Activated naive CD4-positive, alpha-beta T cell treated with anti-CD3 and anti-CD28 coated beads, Interleukin-2, amount 10 ng/mL, durations not matched to agents 5 hours and 36 hours (primary cell): ENCODE data around the gene SPTBN5. TPM values are rescaled to one million over a fixed set of nuclear protein-coding genes. Genes with fewer than 3 reads are reported as not detected.

Experiments used
- microRNA-seq: library from miRNA; unstranded; fragments of <30 nt; microRNA quantifications from one replicate; pipeline ENCODE4 v1.2.0, GENCODE V29; 2022; ENCODE audit warnings: borderline microRNAs expressed, borderline replicate concordance
- total RNA-seq, 2 experiments: library from RNA; stranded (reverse); gene quantifications; one replicate each; pipeline ENCODE4 v1.2.3, GENCODE V29; 2021

The SPTBN5 gene
- 1 to 10 TPM; 1.9 to 2.3 TPM for total RNA-seq

DNA sequence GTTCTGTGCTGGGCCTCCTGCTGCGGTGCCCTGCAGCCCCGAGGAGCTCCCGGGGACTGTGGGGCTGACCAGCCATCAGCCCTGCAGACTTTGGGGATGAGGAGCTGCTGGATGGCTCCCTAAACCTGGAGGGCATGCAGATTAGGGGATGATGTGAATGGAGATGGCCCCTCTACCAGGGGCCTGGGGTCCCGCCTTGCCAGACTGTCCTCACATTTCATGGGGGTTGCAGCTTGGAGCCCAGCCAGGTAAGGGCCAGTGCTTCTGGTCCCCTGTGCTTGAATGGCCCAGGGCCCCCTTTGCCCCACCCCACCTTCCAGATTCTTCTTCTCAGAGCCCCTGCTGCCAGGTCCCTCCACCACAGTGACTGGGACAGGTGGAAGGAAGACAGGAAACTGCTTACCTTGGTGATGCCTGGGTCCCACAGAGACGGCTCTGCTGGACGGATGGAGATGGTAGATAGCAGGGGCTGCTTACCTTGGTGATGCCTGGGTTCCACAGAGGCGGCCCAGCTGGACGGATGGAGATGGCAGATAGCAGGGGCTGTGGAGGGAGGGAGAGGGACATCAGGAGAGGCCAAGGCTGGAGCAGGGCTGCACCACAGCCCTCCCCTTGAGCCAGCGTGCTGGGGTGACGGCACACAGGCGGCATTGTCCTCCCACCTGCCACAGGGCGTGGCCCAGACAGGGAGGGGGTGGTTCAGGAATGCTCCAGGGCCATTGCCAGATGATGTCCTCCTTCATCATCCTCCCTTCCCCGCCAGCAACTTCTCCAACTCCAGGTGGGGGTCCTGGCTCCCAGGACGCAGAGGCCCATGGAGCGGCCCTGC lies at the start of gene SPTBN5:
SPTBN5 (minus strand) TSS at position 632 of the 829 bp plus-strand sequence; CDS start at position 76, 556 bp downstream.

DNA sequence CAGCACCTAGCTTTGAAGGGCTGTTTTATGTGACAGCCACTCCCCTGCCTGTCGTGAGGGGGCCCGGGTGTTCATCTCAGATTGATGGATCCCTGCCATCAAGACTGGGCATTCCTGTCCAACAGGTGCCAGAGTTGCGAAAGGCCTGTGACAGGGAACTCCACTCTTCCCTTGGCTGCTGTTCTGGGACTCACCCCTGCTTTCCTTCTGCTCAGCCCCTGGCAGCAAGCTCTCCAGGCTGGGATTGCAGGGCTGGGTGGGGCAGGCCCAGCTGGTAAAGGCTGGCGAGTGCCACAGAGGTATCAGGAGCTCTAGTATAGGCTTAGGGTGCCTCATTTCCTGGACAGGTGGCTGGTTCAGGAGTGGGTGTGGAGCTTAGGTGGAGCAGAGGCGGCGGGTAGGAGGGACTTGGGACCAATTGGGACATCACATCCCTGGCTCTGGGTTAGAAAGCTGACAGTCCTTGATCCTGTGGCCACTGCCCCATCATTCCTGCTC lies 55.4 kb downstream of the SPTBN5 start, which contains the start of gene PLA2G4B:
PLA2G4B (plus strand) TSS at position 448 of the 498 bp plus-strand sequence. CDS start 67 bp downstream, outside the sequence.

DNA sequence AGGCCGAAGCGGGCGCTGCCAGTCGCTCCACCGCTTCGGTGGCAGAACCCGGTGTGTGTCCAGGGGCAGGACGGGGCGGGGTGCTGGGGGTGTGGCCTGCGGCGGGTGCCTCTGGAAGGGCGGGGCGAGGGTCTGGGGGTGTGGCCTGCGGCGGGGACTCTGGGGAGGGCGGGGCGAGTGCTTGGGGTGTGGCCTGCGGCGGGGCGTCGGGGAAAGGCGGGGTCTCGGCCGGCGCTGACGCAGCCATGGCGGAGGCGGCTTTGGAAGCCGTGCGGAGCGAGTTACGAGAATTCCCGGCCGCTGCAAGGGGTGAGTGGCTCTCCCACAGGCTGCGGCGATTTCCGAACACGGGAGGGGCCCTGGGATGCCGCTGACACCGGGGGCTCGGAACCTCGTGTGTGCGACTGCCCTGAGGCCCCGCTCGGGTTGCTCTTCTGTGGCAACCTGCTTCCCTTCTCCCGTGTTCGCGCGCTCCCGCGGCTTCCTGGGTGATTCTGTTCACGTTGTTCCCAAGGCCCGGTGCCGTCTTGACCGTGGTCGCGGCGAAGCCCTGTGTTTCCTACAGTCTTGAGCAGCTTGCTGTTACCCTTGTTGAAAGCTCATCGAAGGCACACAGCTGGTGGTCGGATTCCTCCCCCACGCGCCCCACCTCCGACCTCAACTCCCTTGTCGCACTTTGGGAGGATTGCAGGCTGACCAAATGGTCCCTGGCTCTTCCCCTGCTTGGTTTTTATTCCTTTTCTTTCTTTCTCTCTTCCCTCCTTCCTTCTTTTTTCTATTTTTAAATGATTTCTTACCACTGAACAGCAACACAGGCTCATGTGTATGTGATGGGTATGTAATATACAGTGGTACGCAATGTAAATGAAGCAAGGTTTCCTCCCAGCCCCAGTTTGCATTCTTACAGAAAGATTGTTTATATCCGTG lies 65.7 kb downstream of the SPTBN5 start, which contains the start of gene JMJD7:
JMJD7 (plus strand) TSS at position 213 of the 927 bp plus-strand sequence; CDS start at position 246, 33 bp downstream.

Small RNA genes within 50 kb of the gene (microRNA-seq; reads per million reads assigned to microRNA genes)
- gene MIR4310 = not detected

Other genes with a start within 250 kb of the SPTBN5 start
- 10 to 100 TPM; 36.1 to 36.3 TPM for gene MGA, start 233.6 kb downstream of the SPTBN5 start, total RNA-seq
- 10 to 100 TPM; 26.0 to 26.6 TPM for gene MAPKBP1, start 119.6 kb downstream of the SPTBN5 start, total RNA-seq
- gene JMJD7, start 66.0 kb downstream of the SPTBN5 start, total RNA-seq = 10 to 100 TPM; 27.3 to 29.9 TPM
- 10 to 100 TPM; 14.4 to 15.9 TPM for gene PLA2G4B, start 55.2 kb downstream of the SPTBN5 start, total RNA-seq
- gene EHD4, start 78.5 kb upstream of the SPTBN5 start, total RNA-seq = 10 to 100 TPM; 17.1 TPM
- not detected for gene PLA2G4E, start 127.0 kb upstream of the SPTBN5 start, total RNA-seq
- gene PLA2G4D, start 200.5 kb upstream of the SPTBN5 start, total RNA-seq = not detected